Measurements from ENCODE around the gene PARP16.

- TF ChIP-seq CTCF (IDR thresholded peaks at IDR 0.05; ENCODE audit: low read length) (no peak), EZH2 (IDR thresholded peaks at IDR 0.05; ENCODE audit: borderline replicate concordance, low read length) (no peak)
Observed at GRCh38 chr15:65254356-65254755, 32.3 kb downstream of the PARP16 start.
